ENCODE measurements around the gene NT5C3A.
"Not testable (repeated sequence)": the region's sequence is repeated elsewhere in the genome, so short reads cannot be mapped to it uniquely, and the experiment has no call there.

DNA sequence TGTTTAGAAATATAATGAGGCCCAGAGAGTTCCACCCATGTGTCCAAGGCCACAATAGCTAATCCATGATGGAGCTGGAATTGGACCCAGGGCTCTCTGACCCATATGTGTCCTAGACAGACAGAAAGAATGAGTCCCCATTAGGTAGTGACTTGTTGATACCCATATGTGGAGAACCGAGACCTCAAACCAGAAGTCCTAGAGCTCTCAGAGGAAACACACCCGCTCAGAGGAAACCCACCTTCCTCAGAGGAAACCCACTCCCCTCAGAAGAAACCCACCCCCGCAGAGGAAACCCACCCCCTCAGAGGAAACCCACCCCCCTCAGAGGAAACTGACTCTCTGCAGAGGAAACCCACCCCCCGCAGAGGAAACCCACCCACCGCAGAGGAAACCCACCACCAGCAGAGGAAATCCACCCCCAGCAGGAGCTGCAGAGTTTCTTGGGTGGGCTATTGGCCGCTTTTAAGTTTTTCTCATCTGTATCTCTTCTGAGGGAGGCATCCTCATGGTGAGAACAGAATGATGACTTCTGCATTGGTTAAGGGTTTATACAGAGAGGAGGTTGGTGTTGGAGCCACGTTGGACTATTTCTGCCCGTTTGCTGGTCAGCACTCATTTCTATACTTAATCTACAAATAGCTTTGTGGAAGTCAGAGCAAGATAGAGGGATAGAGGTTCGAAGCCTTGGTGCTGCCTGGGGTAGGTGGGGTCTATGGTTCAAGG is 70.4 kb downstream of the NT5C3A start:
- TF ChIP-seq ZNF785 (CRISPR knock-in tag; IDR thresholded peaks at IDR 0.05); TCF7 (IDR thresholded peaks at IDR 0.05; ENCODE audit: borderline replicate concordance); L3MBTL2 (IDR thresholded peaks at IDR 0.05); NR2C2 (CRISPR knock-in tag; IDR thresholded peaks at IDR 0.05); NR2C2 (tag; IDR thresholded peaks at IDR 0.05): not testable (repeated sequence)
